NCI-H524 treated with DMSO at 0.1 percent for 48 hours (cell line): ENCODE measurements around the gene TRIM8.

Experiments
- DNase-seq: peaks from one replicate; lab custom pipeline; 2025; lab: John Stamatoyannopoulos, UW

The TRIM8 gene

GRCh38 chr10:102633287-102633686 lies 11.0 kb upstream of the TRIM8 start:
- no peak for DNase-seq

GRCh38 chr10:102633848-102634247 lies 10.4 kb upstream of the TRIM8 start:
- DNase-seq = no peak

- no peak for DNase-seq
Observed at GRCh38 chr10:102634686-102635085, 9.6 kb upstream of the TRIM8 start.

GRCh38 chr10:102635377-102635776 lies 8.9 kb upstream of the TRIM8 start:
- DNase-seq = no peak

- DNase-seq = no peak
Observed at GRCh38 chr10:102639537-102639936, 4.7 kb upstream of the TRIM8 start.

- no peak for DNase-seq
Observed at GRCh38 chr10:102641402-102641801, 2.9 kb upstream of the TRIM8 start.

GRCh38 chr10:102641880-102642735 lies 2.2 kb upstream of the TRIM8 start:
- peak; percentile 56 for DNase-seq

GRCh38 chr10:102642736-102643335 lies 1.4 kb upstream of the TRIM8 start:
- no peak for DNase-seq

GRCh38 chr10:102643336-102644065 lies 778 bp upstream of the TRIM8 start:
- DNase-seq = no peak

- no peak for DNase-seq
Observed at GRCh38 chr10:102644646-102645387, 538 bp downstream of the TRIM8 start.

- no peak for DNase-seq
Observed at GRCh38 chr10:102645388-102645740, 1.1 kb downstream of the TRIM8 start.

GRCh38 chr10:102645741-102646609 lies 1.7 kb downstream of the TRIM8 start:
- DNase-seq = no peak

GRCh38 chr10:102646610-102647442 lies 2.5 kb downstream of the TRIM8 start:
- DNase-seq = no peak

- no peak for DNase-seq
Observed at GRCh38 chr10:102647443-102648268, 3.4 kb downstream of the TRIM8 start.

GRCh38 chr10:102648269-102648888 lies 4.1 kb downstream of the TRIM8 start:
- no peak for DNase-seq

- DNase-seq = no peak
Observed at GRCh38 chr10:102648889-102649796, 4.9 kb downstream of the TRIM8 start.

- DNase-seq = no peak
Observed at GRCh38 chr10:102649797-102650654, 5.7 kb downstream of the TRIM8 start.
